GM12865 (cell line): ENCODE measurements around the gene PRSS21.
A peak's percentile ranks its signal among the peaks of the same experiment; 100 is the strongest.

Experiments used
- DNase-seq: peaks from one replicate; pipeline ENCODE4 v3.0.0; 2010; ENCODE audit warnings: low read depth
- H3K4me3 ChIP-seq: 2 replicates; pipeline ENCODE4 v1.5.1; 2011; ENCODE audit warnings: mild to moderate bottlenecking, low read depth, low read length, control low read depth
- CTCF ChIP-seq: IDR thresholded peaks from 2 replicates; pipeline ENCODE4 v1.5.1; 2011; ENCODE audit warnings: low read length, control low read depth, low read depth, inconsistent platforms; ENCODE audit not compliant: insufficient read depth; ENCODE audit errors: missing control alignments

PRSS21 gene

GRCh38 chr16:2836646-2837508 lies 19.8 kb downstream of the PRSS21 start:
- TF ChIP-seq CTCF = no peak
- H3K4me3 ChIP-seq = no peak overlapping the region
- DNase-seq = no peak

GRCh38 chr16:2838928-2839327 lies 21.9 kb downstream of the PRSS21 start:
- peak; percentile 70 for DNase-seq
- TF ChIP-seq CTCF = peak; percentile 80
- H3K4me3 ChIP-seq = no peak overlapping the region

DNA sequence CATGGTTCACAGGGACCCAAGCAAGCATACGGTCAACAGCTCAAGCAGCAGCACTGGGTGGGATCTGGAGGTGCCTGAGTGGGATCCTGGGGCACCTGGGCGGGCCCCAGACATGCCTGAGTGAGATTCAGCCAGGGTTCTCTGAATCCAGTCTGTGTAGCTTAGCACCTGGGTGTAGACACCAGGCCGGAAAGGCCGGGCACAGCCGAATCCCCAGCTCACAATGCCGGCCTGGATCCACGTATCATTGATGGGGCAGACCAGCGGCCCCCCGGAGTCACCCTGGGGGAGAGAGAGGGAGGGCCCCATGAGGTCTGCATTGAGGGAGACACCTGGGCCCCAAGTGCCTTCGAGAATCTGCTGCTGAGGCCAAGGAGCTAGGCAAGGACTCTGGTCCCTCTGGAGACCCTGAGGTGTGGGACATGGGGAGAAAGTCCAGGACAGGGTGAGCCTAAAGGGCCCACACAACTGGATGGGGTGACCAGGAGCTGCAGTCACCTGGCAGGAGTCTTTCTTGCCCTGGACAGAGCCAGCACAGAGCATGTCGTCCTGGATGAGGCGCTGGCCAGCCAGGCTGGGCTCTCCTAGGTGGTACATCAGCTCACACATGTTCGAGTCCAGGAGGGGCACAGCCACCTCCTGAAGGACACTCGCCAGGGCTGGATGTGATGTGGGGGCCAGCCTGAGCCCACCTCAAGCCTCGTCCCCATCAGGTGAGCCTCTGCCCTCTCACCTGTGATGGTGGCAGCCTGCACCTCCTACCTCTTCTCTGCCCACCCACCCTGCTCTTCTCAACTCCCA lies 22.8 kb downstream of the PRSS21 start:
- no peak for TF ChIP-seq CTCF
- no peak for DNase-seq
- H3K4me3 ChIP-seq = no peak overlapping the region

DNA sequence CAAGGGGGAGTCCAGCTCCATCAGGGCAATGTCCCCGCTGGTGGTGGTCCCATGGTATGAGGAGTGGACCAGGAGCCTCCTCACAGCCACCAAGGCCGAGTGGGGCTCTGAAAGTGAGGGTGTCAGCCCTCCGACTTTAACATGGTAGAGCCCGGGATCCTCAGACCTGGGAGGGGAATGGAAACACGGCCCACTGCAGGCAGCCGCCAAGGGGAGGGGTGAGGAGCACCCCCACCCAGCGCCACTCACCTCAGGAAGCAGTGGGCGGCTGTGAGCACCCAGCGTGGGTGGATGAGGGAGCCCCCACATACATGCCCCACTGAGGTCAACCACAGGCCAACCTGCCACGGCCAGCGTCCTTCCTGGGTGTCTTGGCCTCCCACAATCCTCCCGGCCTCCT lies 23.9 kb downstream of the PRSS21 start:
- DNase-seq = no peak
- TF ChIP-seq CTCF = no peak
- H3K4me3 ChIP-seq = no peak overlapping the region

- no peak for TF ChIP-seq CTCF
Observed at GRCh38 chr16:2841606-2842339, 24.7 kb downstream of the PRSS21 start.

DNA sequence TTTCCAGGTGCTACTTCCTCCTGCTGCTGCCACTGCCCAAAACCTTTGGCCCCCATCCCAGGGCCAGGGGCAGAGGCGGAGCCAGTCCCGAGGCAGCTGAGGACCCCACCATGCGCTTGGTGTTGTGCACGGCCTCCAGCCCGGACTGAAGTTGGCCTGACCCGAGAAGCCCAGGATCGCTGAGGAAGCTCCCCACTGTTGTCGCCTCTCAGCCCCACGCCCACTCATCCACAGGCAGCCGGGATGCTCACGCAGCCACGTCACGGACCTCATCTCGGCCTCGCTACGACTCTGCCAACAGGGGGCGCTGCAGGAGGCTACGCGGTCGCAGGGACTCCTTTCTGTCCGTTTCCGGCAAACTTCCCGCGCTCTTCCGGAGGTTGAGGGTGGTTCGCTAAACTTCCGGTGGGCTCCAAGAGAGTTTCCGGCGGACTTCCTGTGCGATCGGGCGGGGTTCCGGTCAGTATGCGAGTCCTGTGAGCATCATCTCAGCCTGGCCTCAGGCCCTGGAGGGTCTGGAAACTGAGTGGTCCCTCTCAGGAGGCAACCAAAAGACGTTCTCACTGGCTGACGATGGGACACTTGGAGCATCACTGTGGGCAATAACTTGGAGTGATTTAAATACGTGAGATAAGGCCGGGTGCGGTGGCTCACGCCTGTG lies 25.4 kb downstream of the PRSS21 start:
- DNase-seq = peak; percentile 86
- H3K4me3 ChIP-seq = peak overlapping the region; percentile 42
- peak; percentile 72 for TF ChIP-seq CTCF

More at GRCh38 chr16:2841606-2842339, 24.7 kb downstream of the PRSS21 start:
- peak overlapping the region; percentile 42 for H3K4me3 ChIP-seq
- DNase-seq = peak; percentile 22
